ENCODE measurements around the gene C12orf50. TPM values are rescaled to one million over a fixed set of nuclear protein-coding genes. Genes with fewer than 3 reads are reported as not detected.
"Not testable (repeated sequence)": the region's sequence is repeated elsewhere in the genome, so short reads cannot be mapped to it uniquely, and the experiment has no call there.

The C12orf50 gene
- total RNA-seq, 2 donors from 2014 or later: 0.05 TPM; not detected in 1

- intact Hi-C loops (cut with DNase I): no loop called here
- Histone ChIP-seq H3K27ac (no peak overlapping the region), H3K9ac (ENCODE audit: low read depth in 2 of 2, low read length in 2 of 2) (no peak overlapping the region), H3K4me1 (no peaks in the 10 kb centered on the region), H3K9me3 (no peaks in the 10 kb centered on the region), H3K36me3 (no peaks in the 10 kb centered on the region), H3K4me3 (no peak overlapping the region), H3K27me3 (no peaks in the 10 kb centered on the region)
- no peak for DNase-seq
- no peak for TF ChIP-seq CTCF (IDR thresholded peaks at IDR 0.05)
Observed at GRCh38 chr12:87975879-87976278, 53.3 kb downstream of the C12orf50 start.

GRCh38 chr12:87967871-87968270 is 61.3 kb downstream of the C12orf50 start:
- intact Hi-C loops (cut with DNase I): no loop called here
- no peaks in the 10 kb centered on the region for H3K27me3 ChIP-seq
- no peak for TF ChIP-seq CTCF (IDR thresholded peaks at IDR 0.05)
- H3K9me3 ChIP-seq: no peaks in the 10 kb centered on the region
- no peak overlapping the region for H3K9ac ChIP-seq (ENCODE audit: low read depth in 2 of 2, low read length in 2 of 2)
- H3K27ac ChIP-seq: no peak overlapping the region
- no peak overlapping the region for H3K4me3 ChIP-seq
- no peaks in the 10 kb centered on the region for H3K36me3 ChIP-seq
- no peaks in the 10 kb centered on the region for H3K4me1 ChIP-seq
- DNase-seq: no peak

- no peaks in the 10 kb centered on the region for H3K27me3 ChIP-seq
- no peak overlapping the region for H3K9ac ChIP-seq (ENCODE audit: low read depth in 2 of 2, low read length in 2 of 2)
- TF ChIP-seq CTCF (IDR thresholded peaks at IDR 0.05): no peak
- intact Hi-C loops (cut with DNase I): no loop called here
- no peaks in the 10 kb centered on the region for H3K36me3 ChIP-seq
- no peaks in the 10 kb centered on the region for H3K4me1 ChIP-seq
- no peaks in the 10 kb centered on the region for H3K9me3 ChIP-seq
- no peak for DNase-seq
- H3K4me3 ChIP-seq: no peak overlapping the region
- no peak overlapping the region for H3K27ac ChIP-seq
Observed at GRCh38 chr12:87960566-87960965, 68.6 kb downstream of the C12orf50 start.

GRCh38 chr12:87954028-87954427 is 75.2 kb downstream of the C12orf50 start:
- H3K4me1 ChIP-seq; H3K9me3 ChIP-seq; H3K27me3 ChIP-seq; H3K27ac ChIP-seq; H3K4me3 ChIP-seq; intact Hi-C loops (cut with DNase I); H3K36me3 ChIP-seq; H3K9ac ChIP-seq (ENCODE audit: low read depth in 2 of 2, low read length in 2 of 2); DNase-seq: not testable (repeated sequence)

GRCh38 chr12:87953256-87953860 is 75.8 kb downstream of the C12orf50 start:
- no peak for TF ChIP-seq CTCF (IDR thresholded peaks at IDR 0.05)
- Histone ChIP-seq H3K4me3 (no peak overlapping the region), H3K9ac (ENCODE audit: low read depth in 2 of 2, low read length in 2 of 2) (no peak overlapping the region), H3K27me3 (no peaks in the 10 kb centered on the region), H3K9me3 (no peaks in the 10 kb centered on the region), H3K36me3 (no peaks in the 10 kb centered on the region), H3K27ac (no peak overlapping the region), H3K4me1 (no peaks in the 10 kb centered on the region)
- intact Hi-C loops (cut with DNase I): no loop called here
- DNase-seq: no peak

GRCh38 chr12:87952850-87953249 is 76.4 kb downstream of the C12orf50 start:
- intact Hi-C loops (cut with DNase I): no loop called here
- no peaks in the 10 kb centered on the region for H3K9me3 ChIP-seq
- TF ChIP-seq CTCF (IDR thresholded peaks at IDR 0.05): no peak
- no peaks in the 10 kb centered on the region for H3K4me1 ChIP-seq
- H3K4me3 ChIP-seq: no peak overlapping the region
- H3K27ac ChIP-seq: no peak overlapping the region
- no peak overlapping the region for H3K9ac ChIP-seq (ENCODE audit: low read depth in 2 of 2, low read length in 2 of 2)
- no peaks in the 10 kb centered on the region for H3K27me3 ChIP-seq
- no peaks in the 10 kb centered on the region for H3K36me3 ChIP-seq
- DNase-seq: no peak

All from colonic mucosa (tissue), 4 donors.